Fibroblast of lung (primary cell): ENCODE measurements around the gene GIGYF1.

Experiments
- EZH2 ChIP-seq: IDR thresholded peaks from 2 replicates; pipeline ENCODE4 v1.5.1; 2012; ENCODE audit warnings: low read length, control low read depth, mild to moderate bottlenecking; ENCODE audit errors: missing control alignments
- TF ChIP-seq, protein P1 (sequence below), 2 donors: IDR thresholded peaks in 1 of 2; conservative IDR thresholded peaks in 1 of 2; 1 replicate in 1 of 2; 2 replicates in 1 of 2; pipeline ENCODE4 v1.5.1; 2011 to 2012; ENCODE audit warnings: low read length in 2 of 2, control low read depth in 1 of 2, inconsistent platforms in 1 of 2, low read depth in 1 of 2, mild to moderate bottlenecking in 1 of 2

DNA sequence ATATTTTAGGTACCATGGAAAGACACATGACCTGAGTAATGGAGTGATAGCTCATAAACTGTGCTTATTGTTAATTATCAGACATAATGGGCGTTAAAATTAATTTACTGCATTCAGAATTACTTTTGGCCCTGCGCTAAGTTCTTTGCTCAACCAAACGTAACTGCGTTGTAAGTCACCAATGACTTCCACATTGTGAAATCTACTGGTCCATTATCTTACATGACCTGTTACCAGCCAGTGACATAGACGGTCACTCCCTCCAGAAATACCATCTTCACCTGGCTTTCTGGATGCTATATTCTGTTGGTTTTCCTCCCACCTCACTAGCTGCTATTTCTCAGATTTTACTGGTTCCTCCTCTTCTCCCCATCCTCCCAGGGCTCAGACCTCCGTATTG lies 5.0 kb upstream of the GIGYF1 start:
- TF ChIP-seq, protein P1, sequence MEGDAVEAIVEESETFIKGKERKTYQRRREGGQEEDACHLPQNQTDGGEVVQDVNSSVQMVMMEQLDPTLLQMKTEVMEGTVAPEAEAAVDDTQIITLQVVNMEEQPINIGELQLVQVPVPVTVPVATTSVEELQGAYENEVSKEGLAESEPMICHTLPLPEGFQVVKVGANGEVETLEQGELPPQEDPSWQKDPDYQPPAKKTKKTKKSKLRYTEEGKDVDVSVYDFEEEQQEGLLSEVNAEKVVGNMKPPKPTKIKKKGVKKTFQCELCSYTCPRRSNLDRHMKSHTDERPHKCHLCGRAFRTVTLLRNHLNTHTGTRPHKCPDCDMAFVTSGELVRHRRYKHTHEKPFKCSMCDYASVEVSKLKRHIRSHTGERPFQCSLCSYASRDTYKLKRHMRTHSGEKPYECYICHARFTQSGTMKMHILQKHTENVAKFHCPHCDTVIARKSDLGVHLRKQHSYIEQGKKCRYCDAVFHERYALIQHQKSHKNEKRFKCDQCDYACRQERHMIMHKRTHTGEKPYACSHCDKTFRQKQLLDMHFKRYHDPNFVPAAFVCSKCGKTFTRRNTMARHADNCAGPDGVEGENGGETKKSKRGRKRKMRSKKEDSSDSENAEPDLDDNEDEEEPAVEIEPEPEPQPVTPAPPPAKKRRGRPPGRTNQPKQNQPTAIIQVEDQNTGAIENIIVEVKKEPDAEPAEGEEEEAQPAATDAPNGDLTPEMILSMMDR (conservative IDR thresholded peaks at IDR 0.05 in 1 of 2, IDR thresholded peaks at IDR 0.05 in 1 of 2; ENCODE audit: low read depth in 1 of 2, low read length in 2 of 2) = no peak
- no peak for TF ChIP-seq EZH2
